ENCODE results near the gene FZR1. TPM values are rescaled to one million over a fixed set of nuclear protein-coding genes. Genes with fewer than 3 reads are reported as not detected.
A peak's percentile ranks its signal among the peaks of the same experiment; 100 is the strongest.

The FZR1 gene
- total and polyA plus RNA-seq, 2 of the 13 experiments (the other 11 are each of a cell fraction or from before 2014, with no cell fraction given): 29.0 to 30.8 TPM

DNA sequence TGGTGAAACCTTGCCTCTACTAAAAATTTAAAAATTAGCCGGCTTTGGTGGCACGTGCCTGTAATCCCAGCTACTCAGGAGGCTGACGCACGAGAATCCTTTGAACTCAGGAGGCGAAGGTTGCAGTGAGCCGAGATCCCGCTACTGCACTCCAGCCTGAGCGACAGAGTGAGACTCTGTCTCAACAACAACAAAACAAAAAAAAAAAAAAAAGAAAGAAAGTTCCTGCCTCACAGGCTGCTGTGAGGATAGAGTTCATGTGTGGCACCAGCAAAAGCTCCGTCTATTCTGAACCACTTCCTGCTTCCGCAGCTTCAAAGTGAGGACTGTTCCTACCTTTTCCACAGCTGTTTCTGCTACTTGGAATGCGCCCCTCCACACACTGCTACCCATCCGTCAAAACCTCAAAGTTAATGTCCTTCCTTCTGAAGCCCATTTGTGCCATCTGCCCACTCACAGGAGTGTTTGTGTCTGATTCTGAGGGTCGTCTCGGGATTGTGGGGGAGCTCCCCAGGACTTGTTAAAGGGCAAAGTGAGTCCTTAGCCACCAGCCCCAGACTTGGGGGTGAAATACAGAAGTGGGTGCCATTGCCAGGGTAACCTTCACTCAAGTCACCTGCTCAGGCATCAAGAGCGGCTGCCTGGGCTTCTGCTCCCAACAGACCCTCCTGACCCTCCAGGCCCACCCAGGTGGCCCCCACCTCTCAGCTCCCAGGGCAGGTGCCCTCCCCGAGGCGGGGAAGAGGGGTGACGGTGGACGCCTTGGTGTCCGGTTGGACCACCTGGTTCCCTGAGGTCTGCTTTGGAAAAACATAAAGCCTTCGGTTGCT is 48.4 kb downstream of the FZR1 start:
- H3K27ac ChIP-seq (ENCODE audit: extremely low read length, insufficient read depth, low read length): peak overlapping the region; percentile 45
- H3K4me1 ChIP-seq (ENCODE audit: insufficient read depth, low read length): peaks cover 54% of the 10 kb centered on the region
- DNase-seq (ENCODE audit: low spot score): no peak
- H3K4me3 ChIP-seq (replicated peaks in 1 of 3; ENCODE audit: insufficient read depth in 1 of 3, low read depth in 2 of 3, low read length in 3 of 3): no peak overlapping the region
- 81% methylated on average over 20 of the region's 21 CpGs for WGBS (ENCODE audit: low lambda C conversion rate)
- intact Hi-C loops (cut with micrococcal nuclease; ENCODE audit: unreplicated experiment): no loop called here
- no peak for FAIRE-seq
- TF ChIP-seq ZGPAT (CRISPR knock-in tag; IDR thresholded peaks at IDR 0.05) (no peak), GABPA (IDR thresholded peaks at IDR 0.05; ENCODE audit: low read depth, low read length) (no peak), GABPA (CRISPR knock-in tag; IDR thresholded peaks at IDR 0.05; ENCODE audit: low read depth) (peak; percentile 59), ZBTB38 (CRISPR knock-in tag; IDR thresholded peaks at IDR 0.05) (peak; percentile 73; the same call in 1 of the 2 replicates), ZSCAN22 (CRISPR knock-in tag; IDR thresholded peaks at IDR 0.05) (peak; percentile 71; the same call in 1 of the 2 replicates)
- H3K79me2 ChIP-seq (ENCODE audit: insufficient read depth, low read length): peaks cover 14% of the 10 kb centered on the region
- 0 out of 2 replicates have a peak overlapping the region, but pooled peaks have one; percentile 1 for H3K9ac ChIP-seq (ENCODE audit: insufficient read depth, low read depth, low read length)
- no peak for ATAC-seq
- ChIA-PET CTCF (ENCODE audit: low intra/inter-chr PET ratio, low total read pairs) (no interaction called here), POLR2A (no interaction called here)
- H2AFZ ChIP-seq (ENCODE audit: low read length): no peak overlapping the region
- H3K9me3 ChIP-seq (ENCODE audit: low read length): no peaks in the 10 kb centered on the region
- no peaks in the 10 kb centered on the region for H4K20me1 ChIP-seq (ENCODE audit: insufficient read depth, low read length)
- H3K36me3 ChIP-seq (replicated peaks in 1 of 2; ENCODE audit: control insufficient read depth in 1 of 2, insufficient read depth in 2 of 2, low read length in 2 of 2): no peaks in the 10 kb centered on the region; a peak in 2 of 5 replicates
- TSS peak; percentile 58 for BruUV-seq (replicated peaks)
- in situ Hi-C loops (cut with HindIII; ENCODE audit: extremely low pct_ligation_motif_present, low pct_unique_long_range_greater_than_20kb): no loop called here
- peak overlapping the region; percentile 24; the same call in 1 of the 2 replicates for H3K4me2 ChIP-seq (ENCODE audit: low read depth, low read length)
- no peaks in the 10 kb centered on the region for H3K27me3 ChIP-seq (ENCODE audit: control insufficient read depth in 1 of 2, insufficient read depth in 2 of 2, low read length in 2 of 2)

All from HepG2 (cell line).